OCI-LY7 (cell line): ENCODE measurements around the gene ANAPC5. TPM values are rescaled to one million over a fixed set of nuclear protein-coding genes. Genes with fewer than 3 reads are reported as not detected.

ENCODE experiments used
- BruUV-seq: library from RNA; stranded (reverse); fragments of 400-500 nt; replicated peaks from 2 replicates; lab custom pipeline; 2021; lab: Mats Ljungman, UMichigan
- CTCF ChIA-PET: fragments of 300-600 bp; sonication (Branson Sonifier 250); formaldehyde crosslinking; loops from one replicate; lab custom pipeline; 2022; ENCODE audit warnings: antibody characterized with exemption; ENCODE audit not compliant: unreplicated experiment; lab: Charles Lee
- POLR2A ChIA-PET: fragments of 300-600 bp; sonication (Branson Sonifier 250); formaldehyde crosslinking; loops from one replicate; lab custom pipeline; 2022; ENCODE audit warnings: antibody characterized with exemption; lab: Charles Lee
- DNase-seq: peaks from one replicate; pipeline ENCODE4 v3.0.0-alpha.2; 2015; ENCODE audit warnings: low spot score
- H2AFZ ChIP-seq: fragments of 200-600 bp; sonication (generic), shearing (Covaris generic); 2 replicates; pipeline ENCODE4 v1.6.1; 2014; ENCODE audit warnings: mild to moderate bottlenecking, antibody characterized with exemption, low read length, moderate library complexity
- H3K27ac ChIP-seq: fragments of 200-600 bp; sonication (generic); 2 replicates; pipeline ENCODE4 v1.5.1; 2014; ENCODE audit warnings: mixed run types, low read depth, mild to moderate bottlenecking, moderate library complexity, low read length, inconsistent platforms; ENCODE audit not compliant: poor library complexity, severe bottlenecking
- H3K36me3 ChIP-seq: fragments of 200-600 bp; sonication (generic); 2 replicates; pipeline ENCODE4 v1.6.1; 2014; ENCODE audit warnings: mild to moderate bottlenecking, antibody characterized with exemption, low read length, moderate library complexity, mixed read lengths; ENCODE audit not compliant: insufficient read depth
- H3K4me1 ChIP-seq: fragments of 200-600 bp; sonication (generic); 2 replicates; pipeline ENCODE4 v1.5.1; 2014; ENCODE audit warnings: mild to moderate bottlenecking, low read length; ENCODE audit not compliant: insufficient read depth, poor library complexity, severe bottlenecking
- H3K4me2 ChIP-seq: fragments of 200-600 bp; sonication (generic); 2 replicates; pipeline ENCODE4 v1.6.1; 2014; ENCODE audit warnings: mild to moderate bottlenecking, low read length
- H3K4me3 ChIP-seq: fragments of 200-600 bp; sonication (generic); 2 replicates; pipeline ENCODE4 v1.5.1; 2014; ENCODE audit warnings: mild to moderate bottlenecking, low read depth, low read length; ENCODE audit not compliant: poor library complexity, severe bottlenecking
- H3K79me2 ChIP-seq: fragments of 200-600 bp; sonication (generic); 2 replicates; pipeline ENCODE4 v1.6.1; 2016; ENCODE audit warnings: low read depth, mild to moderate bottlenecking, low read length, moderate library complexity, mixed read lengths; ENCODE audit not compliant: insufficient read depth
- H3K9me2 ChIP-seq: fragments of 200-600 bp; sonication (generic); 2 replicates; pipeline ENCODE4 v1.6.1; 2016; ENCODE audit warnings: mild to moderate bottlenecking, low read length, mixed read lengths; ENCODE audit not compliant: insufficient read depth
- H3K9me3 ChIP-seq: fragments of 200-600 bp; sonication (generic); 2 replicates; pipeline ENCODE4 v1.6.1; 2014; ENCODE audit warnings: mild to moderate bottlenecking, mixed run types, low read length, mixed read lengths
- H4K20me1 ChIP-seq: fragments of 200-600 bp; sonication (generic); 2 replicates; pipeline ENCODE4 v1.6.1; 2014; ENCODE audit warnings: mild to moderate bottlenecking, antibody characterized with exemption, low read length, moderate library complexity, mixed read lengths; ENCODE audit not compliant: insufficient read depth
- CTCF ChIP-seq: fragments of 200-600 bp; sonication (generic); conservative IDR thresholded peaks from 2 replicates; pipeline ENCODE4 v1.5.1; 2014; ENCODE audit warnings: mild to moderate bottlenecking, antibody characterized with exemption, low read length, moderate library complexity, mixed read lengths
- EZH2phosphoT487 ChIP-seq: fragments of 200-600 bp; sonication (generic); IDR thresholded peaks from 2 replicates; pipeline ENCODE4 v1.6.1; 2018; ENCODE audit warnings: low read depth, borderline replicate concordance, mild to moderate bottlenecking, mixed run types, antibody characterized with exemption, low read length, moderate library complexity, mixed read lengths
- intact Hi-C: fragments of 100-400 bp; cut with micrococcal nuclease; formaldehyde crosslinking; loops from one replicate; pipeline ENCODE4 v1.10.0; 2022; ENCODE audit not compliant: unreplicated experiment
- total RNA-seq, 2 experiments: library from RNA; depleted of rRNA in 1 of 2; stranded (reverse); fragments of >200 nt in 1 of 2; shearing (Covaris generic) in 1 of 2; gene quantifications; 2 replicates each; pipeline ENCODE4 v1.2.3, GENCODE V29; 2014 to 2022

Gene ANAPC5
- total RNA-seq, 2 experiments from 2014 or later: 186 to 217 TPM

DNA sequence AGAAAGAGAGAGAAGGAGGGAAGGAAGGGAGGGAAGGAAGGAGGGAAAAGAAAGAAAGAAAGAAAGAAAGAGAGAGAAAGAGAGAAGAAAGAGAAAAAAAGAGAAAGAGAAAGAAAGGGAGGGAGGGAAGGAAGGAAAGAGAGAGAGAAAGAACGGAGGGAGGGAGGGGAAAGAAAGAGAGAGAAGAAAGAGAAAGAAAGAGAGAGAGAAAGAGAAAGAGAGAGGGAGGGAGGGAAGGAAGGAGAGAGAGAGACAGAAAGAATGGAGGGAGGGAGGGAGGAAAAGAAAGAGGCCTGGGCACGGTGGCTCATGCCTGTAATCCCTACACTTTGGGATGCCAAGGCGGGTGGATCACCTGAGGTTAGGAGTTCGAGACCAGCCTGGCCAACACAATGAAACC lies 5.1 kb upstream of the ANAPC5 start:
- peaks cover 7% of the 10 kb centered on the region for H3K4me1 ChIP-seq
- H3K27ac ChIP-seq: no peak overlapping the region
- ChIA-PET POLR2A (no interaction called here), CTCF (no interaction called here)
- H3K4me2 ChIP-seq: no peak overlapping the region
- no TSS peak for BruUV-seq
- intact Hi-C loops: no loop called here
- TF ChIP-seq CTCF (no peak), EZH2phosphoT487 (no peak)
- H3K79me2 ChIP-seq: no peaks in the 10 kb centered on the region
- H4K20me1 ChIP-seq: no peaks in the 10 kb centered on the region
- no peak for DNase-seq
- H3K9me3 ChIP-seq: no peaks in the 10 kb centered on the region
- H3K9me2 ChIP-seq: no peaks in the 10 kb centered on the region
- no peaks in the 10 kb centered on the region for H3K36me3 ChIP-seq
- no peak overlapping the region for H2AFZ ChIP-seq
- H3K4me3 ChIP-seq: no peak overlapping the region

DNA sequence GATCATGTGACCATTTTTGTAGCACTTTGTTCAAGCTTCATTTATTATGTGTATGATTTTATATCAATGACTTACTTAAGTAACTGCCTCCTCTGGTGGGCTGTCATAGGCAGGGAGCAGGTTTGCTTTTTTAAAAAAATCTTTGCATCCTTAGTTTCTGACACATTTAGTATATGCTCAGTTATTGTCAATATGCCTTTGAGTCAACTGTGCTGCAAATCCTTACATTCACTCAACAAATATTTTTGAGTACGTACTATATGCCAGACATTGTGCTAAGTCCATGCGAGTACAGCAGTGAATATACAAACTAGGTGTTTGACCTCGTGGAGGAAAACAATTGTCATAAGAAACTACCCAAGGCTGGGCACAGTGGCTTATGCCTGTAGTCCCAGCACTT lies 4.4 kb upstream of the ANAPC5 start:
- POLR2A ChIA-PET: interaction anchor here (0.6 to 0.7 kb wide), 2 partner anchors 78 to 624 kb away, joined by 3 to 5 read pairs; no protein-coding TSS in a partner anchor
- no peak overlapping the region for H3K4me2 ChIP-seq

More for the DNA sequence above, 4.4 kb upstream of the ANAPC5 start:
- Histone ChIP-seq H3K27ac (no peak overlapping the region), H3K4me1 (peaks cover 7% of the 10 kb centered on the region), H4K20me1 (no peaks in the 10 kb centered on the region), H3K79me2 (peaks cover 4% of the 10 kb centered on the region), H2AFZ (no peak overlapping the region), H3K9me3 (no peaks in the 10 kb centered on the region), H3K9me2 (no peaks in the 10 kb centered on the region), H3K36me3 (no peaks in the 10 kb centered on the region), H3K4me3 (no peak overlapping the region)
- no peak for DNase-seq
- no TSS peak for BruUV-seq
- CTCF ChIA-PET: no interaction called here
- TF ChIP-seq CTCF (no peak), EZH2phosphoT487 (no peak)
- intact Hi-C loops: no loop called here
